AG10803 (cell line): ENCODE measurements around the gene NOC2L.
A peak's percentile ranks its signal among the peaks of the same experiment; 100 is the strongest.

Source experiments
- DNase-seq: peaks from one replicate; pipeline ENCODE4 v3.0.0; 2010; ENCODE audit warnings: low read depth
- H3K4me3 ChIP-seq: 2 replicates; pipeline ENCODE4 v1.5.1; 2011; ENCODE audit warnings: mild to moderate bottlenecking, low read length, control low read depth
- CTCF ChIP-seq: conservative IDR thresholded peaks from 2 replicates; pipeline ENCODE4 v1.5.1; 2011; ENCODE audit warnings: mild to moderate bottlenecking, low read length, control low read depth, inconsistent platforms

Gene NOC2L

GRCh38 chr1:958823-959730 lies at the start of gene NOC2L:
TSS of gene NOC2L (minus strand) at chr1:959256. CDS start at chr1:959240, 16 bp downstream.
- DNase-seq, result peak; percentile 85
- TF ChIP-seq CTCF, result no peak
- peak within 1 kb of the TSS; percentile 99 for H3K4me3 ChIP-seq

- no peak for TF ChIP-seq CTCF
- no peak overlapping the region for H3K4me3 ChIP-seq
- no peak for DNase-seq
Measured at GRCh38 chr1:1006305-1007159, 47.5 kb upstream of the NOC2L start.

GRCh38 chr1:1005774-1006304 lies 46.8 kb upstream of the NOC2L start:
- no peak for TF ChIP-seq CTCF
- H3K4me3 ChIP-seq, result no peak overlapping the region
- DNase-seq, result no peak

GRCh38 chr1:1004780-1005697 lies 46.0 kb upstream of the NOC2L start:
- DNase-seq, result peak; percentile 62
- no peak overlapping the region for H3K4me3 ChIP-seq
- no peak for TF ChIP-seq CTCF

GRCh38 chr1:1004420-1004779 lies 45.3 kb upstream of the NOC2L start:
- no peak for TF ChIP-seq CTCF
- DNase-seq, result no peak
- no peak overlapping the region for H3K4me3 ChIP-seq

GRCh38 chr1:1003618-1004419 lies 44.8 kb upstream of the NOC2L start:
- TF ChIP-seq CTCF, result no peak
- no peak overlapping the region for H3K4me3 ChIP-seq
- no peak for DNase-seq
